Measurements from ENCODE around the gene KCMF1.

DNA sequence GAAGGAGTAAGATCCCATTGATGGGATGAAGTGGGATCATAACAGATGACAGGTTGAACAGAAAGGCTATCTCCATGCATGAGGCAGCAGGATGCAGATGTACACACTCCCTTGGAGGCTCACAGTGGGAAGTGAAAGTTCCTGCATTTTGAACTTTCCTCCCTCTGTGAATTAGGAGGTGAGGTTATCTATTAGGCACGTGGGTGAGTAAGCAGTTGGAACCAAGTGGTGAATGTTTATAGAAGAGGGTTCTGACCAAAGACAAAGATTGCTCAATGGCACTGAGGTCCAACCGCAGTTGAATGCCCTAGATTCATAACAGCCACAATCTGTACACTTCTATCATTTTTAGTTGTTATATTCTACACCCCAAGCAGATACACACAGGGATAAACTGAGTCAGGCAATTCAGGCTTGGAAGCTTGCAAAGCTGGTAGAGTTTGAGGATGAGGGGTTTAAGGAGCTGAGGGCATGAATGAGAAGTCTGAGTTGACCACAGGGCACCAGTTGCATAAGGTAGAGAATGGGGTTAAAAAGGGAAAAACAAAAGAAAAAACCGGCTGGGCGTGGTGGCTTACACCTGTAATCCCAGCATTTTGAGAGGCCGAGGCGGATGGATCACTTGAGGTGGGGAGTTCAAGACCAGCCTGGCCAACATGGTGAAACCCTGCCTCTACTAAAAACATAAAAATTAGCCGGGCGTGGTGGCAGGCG lies 7.1 kb upstream of the KCMF1 start:
- TF ChIP-seq, protein P1, sequence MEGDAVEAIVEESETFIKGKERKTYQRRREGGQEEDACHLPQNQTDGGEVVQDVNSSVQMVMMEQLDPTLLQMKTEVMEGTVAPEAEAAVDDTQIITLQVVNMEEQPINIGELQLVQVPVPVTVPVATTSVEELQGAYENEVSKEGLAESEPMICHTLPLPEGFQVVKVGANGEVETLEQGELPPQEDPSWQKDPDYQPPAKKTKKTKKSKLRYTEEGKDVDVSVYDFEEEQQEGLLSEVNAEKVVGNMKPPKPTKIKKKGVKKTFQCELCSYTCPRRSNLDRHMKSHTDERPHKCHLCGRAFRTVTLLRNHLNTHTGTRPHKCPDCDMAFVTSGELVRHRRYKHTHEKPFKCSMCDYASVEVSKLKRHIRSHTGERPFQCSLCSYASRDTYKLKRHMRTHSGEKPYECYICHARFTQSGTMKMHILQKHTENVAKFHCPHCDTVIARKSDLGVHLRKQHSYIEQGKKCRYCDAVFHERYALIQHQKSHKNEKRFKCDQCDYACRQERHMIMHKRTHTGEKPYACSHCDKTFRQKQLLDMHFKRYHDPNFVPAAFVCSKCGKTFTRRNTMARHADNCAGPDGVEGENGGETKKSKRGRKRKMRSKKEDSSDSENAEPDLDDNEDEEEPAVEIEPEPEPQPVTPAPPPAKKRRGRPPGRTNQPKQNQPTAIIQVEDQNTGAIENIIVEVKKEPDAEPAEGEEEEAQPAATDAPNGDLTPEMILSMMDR (IDR thresholded peaks at IDR 0.05; ENCODE audit: low read depth, low read length, poor library complexity, severe bottlenecking) = no peak
- no peak for TF ChIP-seq EZH2phosphoT487 (IDR thresholded peaks at IDR 0.05; ENCODE audit: borderline replicate concordance, low read length)
